ENCODE measurements around the gene ITPR1. TPM values are rescaled to one million over a fixed set of nuclear protein-coding genes. Genes with fewer than 3 reads are reported as not detected.

ITPR1 gene
- total RNA-seq, 4 donors from 2014 or later, result 15.3 to 50.2 (median 28.7) TPM

- H3K36me3 ChIP-seq, result no peaks in the 10 kb centered on the region
- in situ Hi-C loops (cut with MboI; ENCODE audit: low pct_ligation_motif_present in 1 of 4, low pct_unique_long_range_greater_than_20kb in 1 of 4, low sequenced_read_pairs in 3 of 4), result no loop called here
- H3K4me3 ChIP-seq, result no peak overlapping the region
- H3K4me1 ChIP-seq, result peaks cover 0 to 16% (median 6%) of the 10 kb centered on the region in 4 donors
- TF ChIP-seq POLR2AphosphoS5 (IDR thresholded peaks at IDR 0.05) (no peak), CTCF (IDR thresholded peaks at IDR 0.05) (no peak), EP300 (IDR thresholded peaks at IDR 0.05; ENCODE audit: low read depth) (no peak), POLR2A (IDR thresholded peaks at IDR 0.05) (no peak)
- no peaks in the 10 kb centered on the region for H3K9me3 ChIP-seq
- no peak overlapping the region for H3K27ac ChIP-seq
- no peaks in the 10 kb centered on the region for H3K27me3 ChIP-seq
- 90% methylated on average over 10 of the region's 10 CpGs; no CpG with 5 or more reads in 1 of the 2 donors for WGBS, 2 donors (ENCODE audit: low coverage in 1 of 2)
- intact Hi-C loops (cut with DNase I; ENCODE audit: low total_unique reads), result no loop called here
- no peak for DNase-seq
Measured at GRCh38 chr3:4894891-4895530, 401.9 kb downstream of the ITPR1 start.

GRCh38 chr3:4895838-4896237, 402.7 kb downstream of the ITPR1 start:
- H3K36me3 ChIP-seq, result no peaks in the 10 kb centered on the region
- H3K27ac ChIP-seq, result no peak overlapping the region
- WGBS, 2 donors (ENCODE audit: low coverage in 1 of 2), result 79% methylated on average over 3 of the region's 3 CpGs; no CpG with 5 or more reads in 1 of the 2 donors
- DNase-seq, result no peak
- H3K9me3 ChIP-seq, result no peaks in the 10 kb centered on the region
- H3K27me3 ChIP-seq, result no peaks in the 10 kb centered on the region
- TF ChIP-seq POLR2AphosphoS5 (IDR thresholded peaks at IDR 0.05), result no peak
- TF ChIP-seq EP300 (IDR thresholded peaks at IDR 0.05; ENCODE audit: low read depth), result no peak
- TF ChIP-seq CTCF (IDR thresholded peaks at IDR 0.05), result no peak
- TF ChIP-seq POLR2A (IDR thresholded peaks at IDR 0.05), result no peak
- peaks cover 0 to 16% (median 6%) of the 10 kb centered on the region in 4 donors for H3K4me1 ChIP-seq
- H3K4me3 ChIP-seq, result no peak overlapping the region
- in situ Hi-C loops (cut with MboI; ENCODE audit: low pct_ligation_motif_present in 1 of 4, low pct_unique_long_range_greater_than_20kb in 1 of 4, low sequenced_read_pairs in 3 of 4) (no loop called here), intact Hi-C loops (cut with DNase I; ENCODE audit: low total_unique reads) (no loop called here)

Other genes with a start within 250 kb of the ITPR1 start
- gene SETMAR, start 190.0 kb upstream of the ITPR1 start, total RNA-seq, result 10 to 100 TPM; 12.0 to 30.7 (median 15.9) TPM
- gene SUMF1, start 26.1 kb upstream of the ITPR1 start, total RNA-seq, result 10 to 100 TPM; 25.1 to 70.5 (median 65.3) TPM